GM13976 (cell line): ENCODE results near the gene XCL2.
"Not testable (repeated sequence)": the region's sequence is repeated elsewhere in the genome, so short reads cannot be mapped to it uniquely, and the experiment has no call there.

Source experiments
- DNase-seq: peaks from one replicate; pipeline ENCODE4 v3.0.0; 2012; ENCODE audit warnings: low spot score
- CTCF ChIP-seq: IDR thresholded peaks from 2 replicates; pipeline ENCODE4 v1.5.1; 2012; ENCODE audit warnings: borderline replicate concordance, mild to moderate bottlenecking; ENCODE audit not compliant: insufficient read depth; ENCODE audit errors: extremely low read depth, missing control alignments, control extremely low read depth
- in situ Hi-C: fragments of 300-500 bp; cut with MboI; formaldehyde crosslinking; loops from one replicate; pipeline ENCODE4 v1.12.0; 2022; ENCODE audit warnings: low sequenced_read_pairs, mixed read lengths, inconsistent platforms; ENCODE audit not compliant: unreplicated experiment

Gene XCL2

DNA sequence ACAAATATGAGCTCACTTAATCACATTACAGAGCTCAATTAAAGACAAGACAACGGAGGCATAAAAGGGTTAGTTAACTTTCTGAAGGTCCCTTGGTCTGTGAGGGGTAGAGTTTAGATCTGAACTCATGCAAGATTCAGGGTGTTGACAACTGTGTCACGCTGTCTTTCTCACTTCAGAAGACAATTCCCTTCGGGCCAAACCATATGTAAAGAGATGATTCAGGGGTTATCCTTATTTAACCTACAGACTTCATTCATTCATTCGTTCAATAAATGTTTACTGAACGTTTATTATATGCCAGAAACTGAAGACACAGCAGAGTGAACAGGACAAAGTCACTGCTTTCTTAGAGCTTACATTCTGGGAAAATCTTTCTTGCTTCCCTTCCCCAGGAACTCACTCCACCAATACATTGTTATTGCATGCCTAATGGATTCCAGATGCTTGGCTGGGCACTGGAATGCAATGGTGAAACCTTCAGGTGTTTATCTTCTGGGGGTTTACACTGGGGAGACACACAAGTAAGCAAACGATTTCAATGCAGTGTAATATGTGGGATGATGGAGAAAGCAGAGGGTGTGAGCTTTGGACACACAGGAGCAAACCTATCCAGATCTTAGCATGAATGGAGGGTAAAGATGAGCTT lies 39.0 kb upstream of the XCL2 start:
- no peak for DNase-seq
- TF ChIP-seq CTCF, result no peak
- in situ Hi-C loops, result loop anchor here (25.0 kb wide), 1 partner anchor 246 kb away; no protein-coding TSS in a partner anchor

DNA sequence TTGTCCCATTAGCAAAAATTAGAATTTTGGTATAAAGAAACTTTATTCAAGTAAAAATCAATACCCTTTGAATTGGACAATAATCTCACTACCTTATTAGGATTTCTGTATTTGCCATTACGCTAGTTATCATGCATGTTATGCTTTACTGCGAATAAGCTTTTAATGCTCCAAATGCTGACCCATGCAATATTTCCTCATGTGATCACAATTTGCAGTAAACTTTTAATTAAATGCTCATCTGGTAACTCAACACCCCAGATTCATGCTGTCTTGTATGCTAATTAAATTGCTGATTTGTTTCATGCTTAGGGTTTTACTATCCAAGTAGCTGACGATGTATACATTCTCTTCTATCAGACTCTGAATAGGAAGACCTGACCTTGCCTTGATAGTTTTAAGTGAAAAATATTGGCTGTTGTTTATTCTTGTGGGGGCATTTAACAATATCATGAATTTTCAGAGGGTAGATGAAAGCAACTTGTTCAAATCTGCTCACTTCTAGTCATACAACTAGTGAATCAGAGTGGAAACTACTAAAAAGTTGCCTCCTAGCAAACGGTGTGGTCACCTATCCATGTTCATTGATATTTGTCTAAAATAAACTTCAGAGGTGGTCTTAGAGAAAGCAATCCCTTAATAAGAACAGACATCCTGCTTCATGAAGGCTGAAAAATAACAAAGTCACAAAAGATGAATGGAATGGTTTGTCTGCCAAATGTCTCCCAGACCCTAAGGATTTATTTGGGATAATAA lies 38.2 kb upstream of the XCL2 start:
- in situ Hi-C loops, result loop anchor here (25.0 kb wide), 1 partner anchor 245 kb away; no protein-coding TSS in a partner anchor
- DNase-seq, result no peak
- no peak for TF ChIP-seq CTCF

- DNase-seq, result not testable (repeated sequence)
- in situ Hi-C loops, result loop anchor here (25.0 kb wide), 1 partner anchor 244 kb away; no protein-coding TSS in a partner anchor
Observed at GRCh38 chr1:168580991-168581390, 37.2 kb upstream of the XCL2 start.

GRCh38 chr1:168580290-168580689 lies 36.5 kb upstream of the XCL2 start:
- not testable (repeated sequence) for DNase-seq
- in situ Hi-C loops, result loop anchor here (25.0 kb wide), 1 partner anchor 243 kb away; no protein-coding TSS in a partner anchor

DNA sequence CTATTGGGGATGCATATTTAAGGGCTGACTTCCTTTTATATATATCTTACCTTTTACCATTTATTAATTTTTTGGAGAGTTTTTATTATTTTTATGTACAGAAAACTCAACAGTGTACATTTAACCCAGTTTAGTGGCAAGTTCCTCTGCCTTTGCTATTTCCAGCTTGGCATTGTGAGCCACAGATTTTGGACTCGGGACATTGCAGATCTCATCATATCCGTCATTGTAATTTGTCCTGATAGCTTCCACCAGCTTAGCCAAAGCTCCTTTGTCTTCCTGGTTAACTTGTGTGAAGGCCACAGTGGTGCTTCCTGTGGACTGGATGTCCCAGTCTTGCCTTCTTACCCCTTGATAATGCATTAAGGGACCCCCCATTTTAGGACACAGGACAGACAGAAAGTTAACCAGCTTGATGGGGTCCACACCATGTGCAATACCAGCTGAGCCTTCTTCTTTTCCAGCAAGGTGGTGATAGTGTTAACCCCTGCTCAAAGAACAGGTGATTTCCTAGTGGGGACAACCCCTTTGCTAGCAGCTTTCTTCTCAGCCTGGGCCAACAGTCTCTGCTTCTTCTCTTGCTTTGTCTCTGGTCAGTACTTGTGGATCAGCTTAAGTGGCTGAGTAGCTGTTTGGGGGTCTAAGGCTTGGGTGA lies 34.9 kb upstream of the XCL2 start:
- DNase-seq, result not testable (repeated sequence)
- in situ Hi-C loops, result loop anchor here (25.0 kb wide), 1 partner anchor 241 kb away; no protein-coding TSS in a partner anchor

GRCh38 chr1:168576245-168576688 lies 32.5 kb upstream of the XCL2 start, which contains the start of gene XCL1:
Gene XCL1, plus strand, starts transcription at chr1:168576605. Its CDS starts 33 bp downstream, at chr1:168576638.
- not testable (repeated sequence) for DNase-seq
- in situ Hi-C loops, result loop anchor here (25.0 kb wide), 1 partner anchor 239 kb away; no protein-coding TSS in a partner anchor

DNA sequence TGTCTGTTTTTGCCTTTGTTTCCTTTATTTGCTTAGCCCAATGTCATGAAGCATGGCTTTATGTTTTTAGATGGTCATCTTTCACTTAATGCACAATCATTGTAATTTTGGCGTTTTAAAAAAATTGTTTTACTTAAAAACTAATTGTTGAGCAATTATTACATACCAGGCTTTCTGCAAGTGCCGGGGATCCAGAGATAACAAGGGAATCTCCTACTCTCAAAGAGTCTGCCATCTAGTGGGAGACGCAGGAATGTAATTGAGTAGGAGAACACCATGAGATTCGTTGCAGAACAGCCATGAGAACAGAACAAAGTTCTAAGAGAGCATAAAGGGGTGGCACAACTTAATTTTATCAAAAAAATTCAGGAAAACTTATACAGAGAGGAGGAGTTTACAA lies 30.4 kb upstream of the XCL2 start:
- DNase-seq, in situ Hi-C loops: not testable (repeated sequence)

GRCh38 chr1:168572633-168573032 lies 28.8 kb upstream of the XCL2 start:
- in situ Hi-C loops, result no loop called here
- DNase-seq, result peak; percentile 10
- TF ChIP-seq CTCF, result no peak

- in situ Hi-C loops, result no loop called here
- TF ChIP-seq CTCF, result no peak
- no peak for DNase-seq
Observed at GRCh38 chr1:168570652-168571051, 26.9 kb upstream of the XCL2 start.
